Tibial nerve (tissue), 4 donors: ENCODE data around the gene MYMK. TPM values are rescaled to one million over a fixed set of nuclear protein-coding genes. Genes with fewer than 3 reads are reported as not detected.

Experiments used
- DNase-seq, 2 donors: peaks; one replicate each; pipeline ENCODE4 v3.0.0-alpha.2; 2019; ENCODE audit warnings: low spot score in 2 of 2
- H3K27ac ChIP-seq, 4 donors: fragments of 200-600 bp; sonication (generic) in 3 of 4; one replicate each; pipeline ENCODE4 v1.5.1; 2017 to 2019; ENCODE audit warnings: mild to moderate bottlenecking in 1 of 4
- H3K27me3 ChIP-seq, 2 donors: fragments of 200-600 bp; sonication (generic) in 1 of 2; one replicate each; pipeline versions ENCODE4 v1.5.1 to v1.6.0; 2017 to 2019
- H3K36me3 ChIP-seq, 3 donors: fragments of 200-600 bp; sonication (generic); one replicate each; pipeline ENCODE4 v1.5.1; 2018 to 2019
- H3K4me1 ChIP-seq, 4 donors: fragments of 200-600 bp; sonication (generic) in 3 of 4; one replicate each; pipeline ENCODE4 v1.5.1; 2017 to 2019
- H3K4me3 ChIP-seq, 4 donors: fragments of 200-600 bp; sonication (generic) in 3 of 4; one replicate each; pipeline ENCODE4 v1.5.1; 2017 to 2019; ENCODE audit warnings: mild to moderate bottlenecking in 1 of 4, moderate library complexity in 1 of 4
- H3K9me3 ChIP-seq, 4 donors: fragments of 200-600 bp; sonication (generic) in 3 of 4; one replicate each; pipeline ENCODE4 v1.5.1; 2017 to 2019
- CTCF ChIP-seq, 5 experiments: fragments of 200-600 bp in 3 of 5; fragments of 450-650 bp in 2 of 5; sonication (generic) in 3 of 5; IDR thresholded peaks; one replicate each; pipeline ENCODE4 v1.5.1; 2016 to 2019; ENCODE audit warnings: antibody characterized with exemption in 5 of 5, mild to moderate bottlenecking in 3 of 5, moderate library complexity in 2 of 5
- EP300 ChIP-seq, 2 donors: sonication (generic); formaldehyde crosslinking; IDR thresholded peaks; one replicate each; pipeline ENCODE4 v1.6.1; 2017; ENCODE audit warnings: antibody characterized with exemption in 2 of 2, mild to moderate bottlenecking in 1 of 2
- POLR2A ChIP-seq, 2 donors: fragments of 450-650 bp; IDR thresholded peaks; one replicate each; pipeline ENCODE4 v1.6.1; 2017; ENCODE audit warnings: antibody characterized with exemption in 2 of 2, mild to moderate bottlenecking in 2 of 2, moderate library complexity in 2 of 2
- WGBS, 2 donors: methylation state at CpG; one replicate each; pipeline ENCODE4 v1.1.5; 2018; 5-methylcytosine and 5-hydroxymethylcytosine counted together
- total RNA-seq, 4 donors: library from RNA; depleted of rRNA; stranded (reverse); fragments of >200 nt; gene quantifications; one replicate each; pipeline ENCODE4 v1.1.0, GENCODE V29; 2016

Gene MYMK
- total RNA-seq, 4 donors from 2014 or later: 1.4 to 8.3 TPM; not detected in 2

GRCh38 chr9:133524146-133524545, 613 bp downstream of the MYMK start:
- WGBS, 2 donors: 80 to 87% methylated on average over 5 of the region's 5 CpGs
- H3K4me3 ChIP-seq: no peak overlapping the region
- H3K27ac ChIP-seq: no peak overlapping the region
- H3K9me3 ChIP-seq: no peaks in the 10 kb centered on the region
- no peak for DNase-seq
- no peaks in the 10 kb centered on the region for H3K36me3 ChIP-seq
- H3K27me3 ChIP-seq: peaks cover 0 to 28% of the 10 kb centered on the region in 2 donors
- TF ChIP-seq POLR2A (IDR thresholded peaks at IDR 0.05): no peak
- no peak for TF ChIP-seq CTCF (IDR thresholded peaks at IDR 0.05)
- no peak for TF ChIP-seq EP300 (IDR thresholded peaks at IDR 0.05)
- H3K4me1 ChIP-seq: peaks cover 0 to 32% (median 14%) of the 10 kb centered on the region in 4 donors

GRCh38 chr9:133523106-133523505, 1.7 kb downstream of the MYMK start:
- Histone ChIP-seq H3K27ac (no peak overlapping the region), H3K27me3 (peaks cover 0 to 18% of the 10 kb centered on the region in 2 donors), H3K4me1 (peaks cover 0 to 22% (median 13%) of the 10 kb centered on the region in 4 donors), H3K4me3 (no peak overlapping the region), H3K9me3 (no peaks in the 10 kb centered on the region), H3K36me3 (no peaks in the 10 kb centered on the region)
- 67 to 82% methylated on average over 7 to 8 of the region's 8 CpGs for WGBS, 2 donors
- DNase-seq: no peak
- TF ChIP-seq EP300 (IDR thresholded peaks at IDR 0.05) (no peak), POLR2A (IDR thresholded peaks at IDR 0.05) (no peak), CTCF (IDR thresholded peaks at IDR 0.05) (no peak)

GRCh38 chr9:133522073-133522910, 2.5 kb downstream of the MYMK start:
- Histone ChIP-seq H3K4me1 (peaks cover 0 to 14% (median 9%) of the 10 kb centered on the region in 4 donors), H3K27ac (no peak overlapping the region), H3K9me3 (no peaks in the 10 kb centered on the region), H3K27me3 (peaks cover 0 to 14% of the 10 kb centered on the region in 2 donors), H3K4me3 (no peak overlapping the region), H3K36me3 (no peaks in the 10 kb centered on the region)
- WGBS, 2 donors: 84 to 86% methylated on average over 11 to 13 of the region's 14 CpGs
- TF ChIP-seq EP300 (IDR thresholded peaks at IDR 0.05) (no peak), POLR2A (IDR thresholded peaks at IDR 0.05) (no peak), CTCF (IDR thresholded peaks at IDR 0.05) (no peak)
- DNase-seq: no peak

- WGBS, 2 donors: 86 to 87% methylated on average over 20 to 21 of the region's 21 CpGs
- DNase-seq: no peak
- H3K36me3 ChIP-seq: no peaks in the 10 kb centered on the region
- peaks cover 0 to 7% of the 10 kb centered on the region in 2 donors for H3K27me3 ChIP-seq
- no peak overlapping the region for H3K27ac ChIP-seq
- TF ChIP-seq CTCF (IDR thresholded peaks at IDR 0.05) (no peak), EP300 (IDR thresholded peaks at IDR 0.05) (no peak), POLR2A (IDR thresholded peaks at IDR 0.05) (no peak)
- no peaks in the 10 kb centered on the region for H3K9me3 ChIP-seq
- no peak overlapping the region for H3K4me3 ChIP-seq
- H3K4me1 ChIP-seq: peaks cover 0 to 12% (median under 1%) of the 10 kb centered on the region in 4 donors
These were observed 3.4 kb downstream of the MYMK start for GRCh38 chr9:133521122-133522072.
